DND-41 (cell line): ENCODE measurements around the gene CCDC142.
"Not testable (repeated sequence)": the region's sequence is repeated elsewhere in the genome, so short reads cannot be mapped to it uniquely, and the experiment has no call there.

Experiments
- ATAC-seq: fragments of 200-7000 bp; cut with Tn5 transposase; 3 replicates; pipeline ENCODE4 v1.9.1; 2021; ENCODE audit warnings: low read depth; ENCODE audit not compliant: insufficient read depth
- DNase-seq: peaks from one replicate; pipeline ENCODE4 v3.0.0-alpha.2; 2020
- H2AFZ ChIP-seq: 2 replicates; pipeline ENCODE4 v1.6.0; 2012; ENCODE audit warnings: low read depth, low read length
- H3K27ac ChIP-seq: 2 replicates; pipeline ENCODE4 v1.5.1; 2012; ENCODE audit warnings: low read length, inconsistent platforms
- H3K27me3 ChIP-seq: fragments of 200-600 bp; sonication (generic); 2 replicates; pipeline ENCODE4 v1.6.0; 2012; ENCODE audit warnings: low read length, mild to moderate bottlenecking, inconsistent platforms; ENCODE audit not compliant: insufficient read depth, poor library complexity
- H3K36me3 ChIP-seq: 2 replicates; pipeline ENCODE4 v1.5.1; 2012; ENCODE audit warnings: low read length, inconsistent platforms; ENCODE audit not compliant: insufficient read depth
- H3K4me1 ChIP-seq: 2 replicates; pipeline ENCODE4 v1.5.1; 2012; ENCODE audit warnings: mild to moderate bottlenecking, low read length; ENCODE audit not compliant: insufficient read depth
- H3K4me2 ChIP-seq: 2 replicates; pipeline ENCODE4 v1.6.0; 2012; ENCODE audit warnings: mild to moderate bottlenecking, moderate library complexity, low read length, inconsistent platforms; ENCODE audit not compliant: insufficient read depth
- H3K4me3 ChIP-seq, 2 experiments: fragments of 200-600 bp in 1 of 2; shearing (Covaris generic) in 1 of 2; 2 replicates each; pipeline ENCODE4 v1.5.1; 2012 to 2016; ENCODE audit warnings: inconsistent platforms in 2 of 2, low read length in 2 of 2, mild to moderate bottlenecking in 2 of 2, low read depth in 1 of 2, moderate library complexity in 1 of 2
- H3K79me2 ChIP-seq: 2 replicates; pipeline ENCODE4 v1.6.0; 2012; ENCODE audit warnings: low read length, inconsistent platforms; ENCODE audit not compliant: insufficient read depth
- H3K9ac ChIP-seq: 2 replicates; pipeline ENCODE4 v1.6.0; 2012; ENCODE audit warnings: low read depth, mild to moderate bottlenecking, inconsistent platforms, low read length, moderate library complexity
- H3K9me3 ChIP-seq: 2 replicates; pipeline ENCODE4 v1.5.1; 2012; ENCODE audit warnings: low read length, moderate library complexity, mild to moderate bottlenecking, inconsistent platforms; ENCODE audit not compliant: insufficient read depth, severe bottlenecking
- H4K20me1 ChIP-seq: 2 replicates; pipeline ENCODE4 v1.6.0; 2012; ENCODE audit warnings: low read length; ENCODE audit not compliant: insufficient read depth
- EZH2 ChIP-seq: IDR thresholded peaks from 3 replicates; pipeline ENCODE4 v1.6.1; 2012; ENCODE audit warnings: borderline replicate concordance, low read depth, mild to moderate bottlenecking, moderate library complexity, low read length, inconsistent platforms; ENCODE audit not compliant: severe bottlenecking
- TF ChIP-seq, protein P1 (sequence below): IDR thresholded peaks from 2 replicates; pipeline ENCODE4 v1.5.1; 2012; ENCODE audit warnings: borderline replicate concordance, low read length, moderate library complexity, mild to moderate bottlenecking; ENCODE audit not compliant: poor library complexity, severe bottlenecking; ENCODE audit errors: extremely low read depth

CCDC142 gene

DNA sequence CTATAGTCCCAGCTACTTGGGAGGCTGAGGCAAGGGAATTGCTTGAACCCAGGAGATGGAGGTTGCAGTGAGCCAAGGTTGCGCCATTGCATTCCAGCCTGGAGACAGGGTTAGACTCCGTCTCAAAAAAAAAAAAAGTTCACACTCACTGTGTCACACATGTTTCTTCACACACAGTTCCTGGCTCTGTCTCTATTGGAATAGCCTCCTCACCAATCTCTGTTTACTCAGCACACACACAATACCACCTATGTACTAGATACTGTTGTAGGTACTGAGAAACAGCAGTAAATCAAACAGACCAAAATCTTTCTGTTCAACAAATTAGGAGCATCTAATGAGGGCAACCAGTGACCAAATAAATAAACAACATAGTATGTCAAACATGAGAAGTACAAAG, 3.3 kb upstream of the CCDC142 start:
- peaks cover 49% of the 10 kb centered on the region for H3K79me2 ChIP-seq
- H3K36me3 ChIP-seq = peaks cover 66% of the 10 kb centered on the region
- no peak overlapping the region for H3K9ac ChIP-seq
- no peak overlapping the region for H2AFZ ChIP-seq
- no peak overlapping the region for H3K4me3 ChIP-seq
- no peak overlapping the region for H3K4me2 ChIP-seq
- no peaks in the 10 kb centered on the region for H3K27me3 ChIP-seq
- peaks cover 9% of the 10 kb centered on the region for H4K20me1 ChIP-seq
- H3K9me3 ChIP-seq = no peaks in the 10 kb centered on the region
- H3K27ac ChIP-seq = no peak overlapping the region
- DNase-seq (no peak), ATAC-seq (no peak)
- TF ChIP-seq, protein P1, sequence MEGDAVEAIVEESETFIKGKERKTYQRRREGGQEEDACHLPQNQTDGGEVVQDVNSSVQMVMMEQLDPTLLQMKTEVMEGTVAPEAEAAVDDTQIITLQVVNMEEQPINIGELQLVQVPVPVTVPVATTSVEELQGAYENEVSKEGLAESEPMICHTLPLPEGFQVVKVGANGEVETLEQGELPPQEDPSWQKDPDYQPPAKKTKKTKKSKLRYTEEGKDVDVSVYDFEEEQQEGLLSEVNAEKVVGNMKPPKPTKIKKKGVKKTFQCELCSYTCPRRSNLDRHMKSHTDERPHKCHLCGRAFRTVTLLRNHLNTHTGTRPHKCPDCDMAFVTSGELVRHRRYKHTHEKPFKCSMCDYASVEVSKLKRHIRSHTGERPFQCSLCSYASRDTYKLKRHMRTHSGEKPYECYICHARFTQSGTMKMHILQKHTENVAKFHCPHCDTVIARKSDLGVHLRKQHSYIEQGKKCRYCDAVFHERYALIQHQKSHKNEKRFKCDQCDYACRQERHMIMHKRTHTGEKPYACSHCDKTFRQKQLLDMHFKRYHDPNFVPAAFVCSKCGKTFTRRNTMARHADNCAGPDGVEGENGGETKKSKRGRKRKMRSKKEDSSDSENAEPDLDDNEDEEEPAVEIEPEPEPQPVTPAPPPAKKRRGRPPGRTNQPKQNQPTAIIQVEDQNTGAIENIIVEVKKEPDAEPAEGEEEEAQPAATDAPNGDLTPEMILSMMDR = no peak
- no peak for TF ChIP-seq EZH2
- H3K4me1 ChIP-seq = peaks cover 28% of the 10 kb centered on the region

DNA sequence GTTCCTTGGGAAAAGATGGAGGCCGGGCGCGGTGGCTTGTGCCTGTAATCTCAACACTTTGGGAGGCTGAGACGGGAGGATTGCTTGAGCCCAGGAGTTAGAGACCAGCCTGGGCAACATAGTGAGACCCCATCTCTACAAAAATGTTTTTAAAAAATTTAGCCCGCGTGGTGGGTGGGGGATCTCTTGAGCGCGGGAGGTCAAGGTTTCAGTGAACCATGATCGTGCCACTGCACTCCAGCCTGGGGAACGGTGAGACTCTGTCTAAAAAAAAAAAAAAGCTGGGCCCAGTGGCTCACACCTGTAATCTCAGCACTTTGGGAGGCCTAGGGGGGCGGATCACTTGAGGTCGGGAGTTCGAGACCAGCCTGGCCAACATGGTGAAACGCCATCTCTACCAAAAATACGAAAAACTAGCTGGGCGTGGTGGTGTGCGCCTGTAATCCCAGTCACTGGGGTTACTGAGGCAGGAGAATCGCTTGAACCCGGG, 922 bp upstream of the CCDC142 start:
- not testable (repeated sequence) for DNase-seq, ATAC-seq, H3K27me3 ChIP-seq, H3K9me3 ChIP-seq
- peak overlapping the region; percentile 100 for H3K4me2 ChIP-seq
- peak overlapping the region; percentile 88 to 95 for H3K4me3 ChIP-seq
- H2AFZ ChIP-seq = peak overlapping the region; percentile 99
- H3K4me1 ChIP-seq = peaks cover 40% of the 10 kb centered on the region
- peaks cover 65% of the 10 kb centered on the region for H3K79me2 ChIP-seq
- H3K27ac ChIP-seq = peak overlapping the region; percentile 99
- H4K20me1 ChIP-seq = peaks cover 15% of the 10 kb centered on the region
- peaks cover 60% of the 10 kb centered on the region for H3K36me3 ChIP-seq
- H3K9ac ChIP-seq = peak overlapping the region; percentile 92

DNA sequence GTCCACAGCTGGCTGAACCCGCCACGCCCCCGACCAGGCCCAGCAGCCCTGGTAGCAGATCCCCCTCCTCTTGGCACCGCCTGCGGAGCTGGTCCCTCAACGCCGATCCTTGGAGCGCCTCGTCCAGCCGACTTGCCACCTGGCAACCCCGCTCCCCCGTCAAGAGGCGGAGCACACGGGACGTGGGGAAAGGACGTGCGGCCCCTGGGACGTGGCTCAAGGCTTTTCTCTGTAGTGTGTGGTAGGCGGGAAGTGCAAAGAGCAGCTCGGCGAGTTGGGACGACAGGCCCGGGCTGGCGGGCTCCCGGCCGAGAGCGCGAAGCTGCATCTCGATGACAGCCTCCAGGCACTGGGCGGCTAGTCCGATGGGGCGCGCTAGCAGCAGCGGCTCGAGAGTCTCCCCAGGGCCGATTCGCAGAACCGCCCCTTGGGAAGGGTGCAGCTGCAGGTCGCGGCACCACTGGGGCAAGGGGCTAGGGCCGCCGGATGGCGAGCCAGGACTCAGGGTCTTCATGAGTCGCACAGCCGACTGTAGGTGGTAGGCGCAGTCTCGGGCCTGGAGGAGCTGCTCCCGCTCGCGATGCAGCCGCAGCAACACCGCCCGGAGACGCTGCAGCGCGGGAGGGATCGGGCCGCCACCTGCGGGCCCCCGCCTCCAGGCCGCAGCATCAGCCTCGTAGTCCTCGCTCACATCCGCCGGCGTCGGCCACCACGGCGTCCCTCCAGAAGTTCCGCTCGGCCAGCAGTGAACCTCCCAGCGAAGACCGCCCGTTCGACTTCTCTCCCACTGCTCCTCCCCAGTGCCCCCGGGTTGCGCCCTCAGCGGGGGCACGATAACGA, 617 bp downstream of the CCDC142 start:
- H3K79me2 ChIP-seq = peaks cover 61% of the 10 kb centered on the region
- TF ChIP-seq EZH2 = no peak
- TF ChIP-seq, protein P1 = no peak
- peak; percentile 65 for DNase-seq
- no peaks in the 10 kb centered on the region for H3K27me3 ChIP-seq
- no peaks in the 10 kb centered on the region for H3K9me3 ChIP-seq
- H3K4me3 ChIP-seq = peak overlapping the region; percentile 88 to 95
- H3K27ac ChIP-seq = peak overlapping the region; percentile 99
- peaks cover 56% of the 10 kb centered on the region for H3K36me3 ChIP-seq
- peak overlapping the region; percentile 100 for H3K4me2 ChIP-seq
- peak overlapping the region; percentile 99 for H2AFZ ChIP-seq
- H4K20me1 ChIP-seq = peaks cover 15% of the 10 kb centered on the region
- H3K4me1 ChIP-seq = peaks cover 40% of the 10 kb centered on the region
- ATAC-seq = peak; percentile 55
- peak overlapping the region; percentile 92 for H3K9ac ChIP-seq

DNA sequence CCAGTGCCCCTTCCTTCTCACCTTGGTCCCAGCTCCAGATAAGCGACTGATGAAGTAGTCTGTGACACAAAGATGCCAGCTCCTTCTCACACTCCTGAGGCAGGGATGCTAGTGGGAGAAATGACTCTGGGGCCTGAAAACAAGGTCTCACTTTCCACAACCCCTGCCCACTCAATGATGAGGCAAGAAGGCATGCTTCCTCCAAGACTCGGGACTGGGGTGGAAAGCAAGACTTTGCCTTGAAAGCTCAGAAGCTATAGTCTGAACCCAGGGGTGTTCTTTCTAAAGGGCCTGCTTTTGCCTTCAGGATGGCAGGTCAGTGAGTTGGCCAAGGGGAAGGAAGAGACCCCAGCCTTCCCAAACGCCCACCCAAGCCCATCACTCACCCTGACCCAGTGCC, 1.4 kb downstream of the CCDC142 start:
- Histone ChIP-seq H3K9ac (peak overlapping the region; percentile 92), H3K4me3 (peak overlapping the region; percentile 88 to 95; a peak in 3 of 4 replicates), H3K79me2 (peaks cover 58% of the 10 kb centered on the region), H3K27ac (peak overlapping the region; percentile 99), H3K4me1 (peaks cover 40% of the 10 kb centered on the region), H4K20me1 (peaks cover 15% of the 10 kb centered on the region), H3K36me3 (peaks cover 59% of the 10 kb centered on the region), H3K27me3 (no peaks in the 10 kb centered on the region), H2AFZ (no peak overlapping the region), H3K9me3 (no peaks in the 10 kb centered on the region), H3K4me2 (peak overlapping the region; percentile 100)
- DNase-seq = no peak
- no peak for ATAC-seq
- no peak for TF ChIP-seq EZH2
- TF ChIP-seq, protein P1 = no peak
